ENCODE data around the gene FAM72A.

Gene FAM72A

GRCh38 chr1:206142011-206142410 is 60.6 kb downstream of the FAM72A start:
- H3K27ac ChIP-seq = no peak overlapping the region
- TF ChIP-seq CTCF (conservative IDR thresholded peaks at IDR 0.05) (no peak), ZFX (IDR thresholded peaks at IDR 0.05) (no peak)

- TF ChIP-seq ZFX (IDR thresholded peaks at IDR 0.05) (no peak), CTCF (conservative IDR thresholded peaks at IDR 0.05) (no peak)
- no peak overlapping the region for H3K27ac ChIP-seq
Measured at GRCh38 chr1:206136241-206136640, 66.4 kb downstream of the FAM72A start.
